HUES64 (cell line): Measurements from ENCODE around the gene CRKL.
"Not testable (repeated sequence)": the region's sequence is repeated elsewhere in the genome, so short reads cannot be mapped to it uniquely, and the experiment has no call there.

ENCODE experiments used
- H3K27ac ChIP-seq: 2 replicates; pipeline ENCODE4 v1.7.0; 2013; ENCODE audit warnings: low read depth, low read length, inconsistent platforms
- H3K27me3 ChIP-seq: 2 replicates; pipeline ENCODE4 v1.6.1; 2013; ENCODE audit warnings: mild to moderate bottlenecking, low read length; ENCODE audit not compliant: insufficient read depth
- H3K36me3 ChIP-seq: 2 replicates; pipeline ENCODE4 v1.6.1; 2013; ENCODE audit warnings: mild to moderate bottlenecking, low read length; ENCODE audit not compliant: insufficient read depth
- H3K4me1 ChIP-seq: 2 replicates; pipeline ENCODE4 v1.6.1; 2013; ENCODE audit warnings: mild to moderate bottlenecking, low read length, moderate library complexity; ENCODE audit not compliant: insufficient read depth
- H3K4me3 ChIP-seq: 2 replicates; pipeline ENCODE4 v1.5.1; 2013; ENCODE audit warnings: mild to moderate bottlenecking, low read length, moderate library complexity
- H3K9ac ChIP-seq: 2 replicates; pipeline ENCODE4 v1.6.1; 2013; ENCODE audit warnings: mild to moderate bottlenecking, low read depth, low read length
- H3K9me3 ChIP-seq: 2 replicates; pipeline ENCODE4 v1.6.1; 2013; ENCODE audit warnings: low read depth, low read length; ENCODE audit not compliant: insufficient read depth
- WGBS: fragments of 150-250, 120-280 bp; methylation state at CpG from one replicate; pipeline ENCODE4 v1.1.7; 2013; ENCODE audit warnings: missing lambda C conversion rate; 5-methylcytosine and 5-hydroxymethylcytosine counted together

Gene CRKL

GRCh38 chr22:20965888-20966855 is 49.0 kb downstream of the CRKL start:
- whole genome bisulfite sequencing, result 84% methylated on average over 13 of the region's 13 CpGs
- H3K27me3 ChIP-seq, result peaks cover 79% of the 10 kb centered on the region
- H3K4me3 ChIP-seq, result no peak overlapping the region
- H3K27ac ChIP-seq, result no peak overlapping the region
- no peaks in the 10 kb centered on the region for H3K36me3 ChIP-seq
- no peak overlapping the region for H3K9ac ChIP-seq
- H3K9me3 ChIP-seq, result no peaks in the 10 kb centered on the region
- H3K4me1 ChIP-seq, result peaks cover 6% of the 10 kb centered on the region; the same call in 1 of the 2 replicates

- no peaks in the 10 kb centered on the region for H3K36me3 ChIP-seq
- H3K9me3 ChIP-seq, result no peaks in the 10 kb centered on the region
- H3K9ac ChIP-seq, result no peak within 1 kb of the TSS
- H3K27me3 ChIP-seq, result peaks cover 78% of the 10 kb centered on the region
- H3K4me1 ChIP-seq, result peaks cover 6% of the 10 kb centered on the region; the same call in 1 of the 2 replicates
- H3K27ac ChIP-seq, result no peak within 1 kb of the TSS
- 60% methylated on average over 22 of the region's 22 CpGs for WGBS
- no peak within 1 kb of the TSS for H3K4me3 ChIP-seq
Measured at GRCh38 chr22:20966883-20967696, 49.9 kb downstream of the CRKL start, which contains the start of gene AIFM3. TSS of gene AIFM3 (plus strand) at chr22:20967255. CDS start at chr22:20967945, 690 bp downstream.

GRCh38 chr22:20967697-20968211 is 50.5 kb downstream of the CRKL start:
- no peak overlapping the region for H3K4me3 ChIP-seq
- no peak overlapping the region for H3K9ac ChIP-seq
- WGBS, result 4% methylated on average over 16 of the region's 19 CpGs
- H3K9me3 ChIP-seq, result no peaks in the 10 kb centered on the region
- H3K27ac ChIP-seq, result no peak overlapping the region
- peaks cover 71% of the 10 kb centered on the region for H3K27me3 ChIP-seq
- H3K4me1 ChIP-seq, result peaks cover 6% of the 10 kb centered on the region; the same call in 1 of the 2 replicates
- H3K36me3 ChIP-seq, result no peaks in the 10 kb centered on the region

- H3K9me3 ChIP-seq, result no peaks in the 10 kb centered on the region
- no peaks in the 10 kb centered on the region for H3K36me3 ChIP-seq
- H3K27ac ChIP-seq, result no peak overlapping the region
- H3K4me3 ChIP-seq, result no peak overlapping the region
- H3K4me1 ChIP-seq, result peaks cover 6% of the 10 kb centered on the region; the same call in 1 of the 2 replicates
- WGBS, result 77% methylated on average over 6 of the region's 7 CpGs
- H3K9ac ChIP-seq, result no peak overlapping the region
- H3K27me3 ChIP-seq, result peaks cover 64% of the 10 kb centered on the region
Measured at GRCh38 chr22:20968281-20968977, 51.2 kb downstream of the CRKL start.

- peaks cover 39% of the 10 kb centered on the region for H3K27me3 ChIP-seq
- H3K4me1 ChIP-seq, result peaks cover 6% of the 10 kb centered on the region; the same call in 1 of the 2 replicates
- no peak overlapping the region for H3K4me3 ChIP-seq
- no peaks in the 10 kb centered on the region for H3K36me3 ChIP-seq
- H3K27ac ChIP-seq, result no peak overlapping the region
- H3K9me3 ChIP-seq, result no peaks in the 10 kb centered on the region
- no peak overlapping the region for H3K9ac ChIP-seq
- 53% methylated on average over 4 of the region's 4 CpGs for WGBS
Measured at GRCh38 chr22:20970939-20971657, 53.9 kb downstream of the CRKL start.

GRCh38 chr22:20972014-20972694 is 54.9 kb downstream of the CRKL start:
- H3K27me3 ChIP-seq, result peaks cover 28% of the 10 kb centered on the region
- H3K4me1 ChIP-seq, H3K27ac ChIP-seq, H3K4me3 ChIP-seq, H3K9me3 ChIP-seq, H3K36me3 ChIP-seq, H3K9ac ChIP-seq: not testable (repeated sequence)
- 93% methylated on average over 10 of the region's 11 CpGs for WGBS

- 83% methylated on average over 20 of the region's 21 CpGs for WGBS
- Histone ChIP-seq H3K27me3 (peaks cover 20% of the 10 kb centered on the region), H3K4me3 (no peak overlapping the region), H3K9me3 (no peaks in the 10 kb centered on the region), H3K27ac (no peak overlapping the region), H3K4me1 (peaks cover 5% of the 10 kb centered on the region; the same call in 1 of the 2 replicates), H3K9ac (no peak overlapping the region), H3K36me3 (no peaks in the 10 kb centered on the region)
Measured at GRCh38 chr22:20972933-20973577, 55.8 kb downstream of the CRKL start.

- Histone ChIP-seq H3K27me3 (peaks cover 13% of the 10 kb centered on the region), H3K4me1 (no peaks in the 10 kb centered on the region), H3K9ac (no peak overlapping the region), H3K9me3 (peaks cover 6% of the 10 kb centered on the region), H3K36me3 (no peaks in the 10 kb centered on the region), H3K4me3 (no peak overlapping the region), H3K27ac (no peak overlapping the region)
- 87% methylated on average over 21 of the region's 21 CpGs for WGBS
Measured at GRCh38 chr22:20973634-20974286, 56.6 kb downstream of the CRKL start.

GRCh38 chr22:20974336-20974955 is 57.2 kb downstream of the CRKL start:
- WGBS, result 88% methylated on average over 16 of the region's 16 CpGs
- Histone ChIP-seq H3K9ac (no peak overlapping the region), H3K9me3 (peaks cover 9% of the 10 kb centered on the region), H3K4me1 (peaks cover under 1% of the 10 kb centered on the region; the same call in 1 of the 2 replicates), H3K4me3 (no peak overlapping the region), H3K27me3 (peaks cover 8% of the 10 kb centered on the region), H3K36me3 (no peaks in the 10 kb centered on the region), H3K27ac (no peak overlapping the region)
